NCI-H2081 treated with DMSO at 0.1 percent for 48 hours (cell line): ENCODE data around the gene NKX1-2.

Experiments
- DNase-seq: peaks from one replicate; lab custom pipeline; 2025; lab: John Stamatoyannopoulos, UW

NKX1-2 gene

GRCh38 chr10:124474514-124475070 lies 24.8 kb upstream of the NKX1-2 start:
- peak; percentile 9 for DNase-seq

DNA sequence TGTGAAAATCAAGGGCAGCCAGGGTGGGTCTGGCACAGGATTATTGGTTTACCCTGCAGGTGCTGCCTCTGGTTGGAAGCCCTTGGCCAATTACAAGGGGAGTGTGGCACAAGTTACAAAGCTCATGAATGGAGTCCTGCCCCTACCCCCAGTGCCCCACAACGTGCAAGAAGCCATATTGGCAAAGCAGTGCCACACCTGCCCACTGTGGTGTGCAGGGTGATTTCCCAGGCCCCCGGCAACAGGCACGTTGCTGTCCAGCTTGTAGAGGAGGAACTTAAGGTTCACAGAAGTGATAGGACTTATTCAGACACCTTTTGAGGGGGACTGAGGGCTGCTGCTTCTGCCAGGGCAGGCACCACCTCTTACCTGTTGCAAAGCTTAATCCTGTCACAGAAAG lies 23.2 kb upstream of the NKX1-2 start:
- DNase-seq, result no peak

DNA sequence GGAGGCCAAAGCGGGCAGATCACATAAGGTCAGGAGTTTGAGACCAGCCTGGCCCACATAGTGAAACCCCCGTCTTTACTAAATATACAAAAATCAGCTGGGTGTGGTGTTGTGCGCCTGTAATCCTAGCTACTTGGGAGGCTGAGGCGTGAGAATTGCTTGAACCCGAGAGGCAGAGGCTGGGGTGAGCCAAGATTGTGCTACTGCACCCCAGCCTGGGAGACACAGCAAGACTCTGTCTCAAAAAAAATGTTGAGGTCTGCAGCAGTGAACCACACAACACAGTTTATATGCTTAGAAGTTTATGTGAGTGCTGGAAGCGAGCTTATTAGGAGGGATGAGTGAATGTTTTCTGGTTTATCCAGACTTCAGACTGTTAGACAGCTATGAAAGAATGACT lies 22.2 kb upstream of the NKX1-2 start:
- no peak for DNase-seq

DNA sequence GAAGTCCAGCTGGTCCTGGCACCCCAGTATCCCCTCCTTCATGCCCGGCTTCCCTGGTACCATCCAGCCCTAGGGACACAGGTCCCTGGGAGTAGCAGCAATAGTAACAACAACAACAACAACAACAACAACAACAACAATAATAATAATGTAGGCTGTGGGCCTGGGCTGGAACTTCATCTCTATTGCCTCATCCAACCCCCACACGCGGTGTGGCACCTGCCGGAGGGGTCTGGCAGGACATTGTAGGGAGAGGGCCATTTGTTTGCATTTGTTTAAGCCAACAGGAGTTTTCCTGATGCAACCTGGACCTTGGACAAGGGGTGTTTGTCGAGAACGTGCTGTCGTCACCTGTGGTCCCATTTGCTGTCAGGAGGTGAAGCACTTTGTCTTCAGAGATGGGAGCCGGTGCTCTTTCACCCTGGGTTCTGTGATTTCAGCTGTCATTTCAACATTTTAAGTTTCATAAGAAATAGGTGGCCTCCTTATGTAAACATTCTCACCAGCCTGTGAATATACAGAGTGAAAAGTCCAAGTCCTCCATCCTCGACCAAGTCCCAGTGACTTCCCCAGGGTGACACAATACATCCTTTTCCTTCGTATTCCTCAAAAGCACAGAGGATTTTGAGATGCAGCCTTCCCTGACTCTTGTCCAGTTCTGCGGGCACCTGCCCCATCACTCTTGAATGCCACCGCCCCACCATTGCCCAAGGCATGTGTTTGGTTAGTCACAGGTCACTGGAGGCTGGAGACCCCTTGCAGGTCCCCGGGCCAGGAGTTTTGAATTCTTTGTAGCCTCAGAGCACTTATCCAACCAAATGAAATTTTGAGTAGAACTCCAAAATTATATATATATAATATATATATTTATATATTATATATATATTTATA lies 21.0 kb upstream of the NKX1-2 start:
- no peak for DNase-seq

GRCh38 chr10:124469956-124470484 lies 20.2 kb upstream of the NKX1-2 start:
- DNase-seq, result no peak

DNA sequence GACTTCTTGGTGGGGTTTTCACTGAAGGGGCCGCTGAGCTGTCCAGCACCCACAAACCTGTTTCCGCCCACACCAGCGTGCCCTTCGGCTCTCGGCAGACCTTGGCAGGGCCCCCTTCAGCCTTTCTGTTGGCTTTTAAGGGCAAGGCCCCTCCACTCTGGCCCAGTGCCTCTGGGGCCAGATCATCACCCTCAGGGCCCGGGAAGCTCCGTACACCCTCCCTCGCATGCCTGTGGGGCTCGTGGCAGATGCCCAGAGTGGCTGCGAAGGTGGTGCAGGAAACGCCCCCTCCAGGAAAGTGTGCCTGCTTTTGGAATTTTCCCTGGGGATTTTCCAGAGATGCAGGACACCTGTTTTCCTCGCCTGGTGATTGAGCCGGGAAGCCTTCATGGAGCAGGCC lies 18.8 kb upstream of the NKX1-2 start:
- no peak for DNase-seq

DNA sequence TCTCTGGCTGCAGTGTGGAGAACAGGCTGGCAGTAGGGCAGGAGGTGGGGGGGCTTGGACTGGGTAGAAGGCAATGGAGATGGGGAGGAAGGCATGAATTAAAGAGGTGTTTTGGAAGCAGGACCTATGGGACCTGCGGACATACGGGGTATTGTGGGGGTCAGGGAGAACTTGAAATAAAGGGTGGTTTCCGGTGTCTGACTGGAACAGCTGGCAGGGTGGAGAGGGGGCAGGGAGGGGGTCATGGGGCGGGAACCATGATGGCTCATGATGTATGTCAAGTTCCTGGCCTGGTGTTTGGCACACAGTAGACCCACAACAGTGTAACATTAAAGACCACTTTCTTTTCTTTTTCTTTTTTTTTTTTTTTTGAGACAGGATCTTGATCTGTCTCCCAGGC lies 17.3 kb upstream of the NKX1-2 start:
- DNase-seq, result no peak

GRCh38 chr10:124465777-124466488 lies 16.1 kb upstream of the NKX1-2 start:
- no peak for DNase-seq

- DNase-seq, result no peak
Observed at GRCh38 chr10:124465003-124465776, 15.4 kb upstream of the NKX1-2 start.

GRCh38 chr10:124464028-124464965 lies 14.5 kb upstream of the NKX1-2 start:
- DNase-seq, result no peak

- DNase-seq, result no peak
Observed at GRCh38 chr10:124462348-124462695, 12.5 kb upstream of the NKX1-2 start.

- no peak for DNase-seq
Observed at GRCh38 chr10:124461642-124462347, 12.0 kb upstream of the NKX1-2 start, which contains the start of gene LHPP. Gene LHPP, plus strand, starts transcription at chr10:124461823. Its CDS starts 40 bp downstream, at chr10:124461863.

- no peak for DNase-seq
Observed at GRCh38 chr10:124460144-124460543, 10.3 kb upstream of the NKX1-2 start.

DNA sequence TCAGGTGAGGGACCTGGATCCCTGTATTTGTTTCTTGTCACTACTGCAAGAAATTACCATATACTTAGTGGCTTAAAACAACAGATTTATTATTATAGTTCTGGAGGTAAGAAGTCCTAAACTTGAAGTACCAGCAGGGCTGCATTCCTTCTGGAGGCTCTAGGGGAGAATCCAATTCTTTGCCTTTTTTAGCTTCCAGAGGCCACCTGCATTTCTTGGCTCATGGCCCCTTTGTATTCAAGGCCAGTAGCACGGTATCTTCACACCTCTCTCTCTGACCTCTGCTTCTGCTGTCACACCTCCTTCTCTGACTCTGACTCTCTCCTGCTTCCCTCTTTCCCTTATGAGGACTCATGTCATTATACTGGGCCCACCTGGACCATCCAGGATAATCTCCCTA lies 9.6 kb upstream of the NKX1-2 start:
- no peak for DNase-seq

DNA sequence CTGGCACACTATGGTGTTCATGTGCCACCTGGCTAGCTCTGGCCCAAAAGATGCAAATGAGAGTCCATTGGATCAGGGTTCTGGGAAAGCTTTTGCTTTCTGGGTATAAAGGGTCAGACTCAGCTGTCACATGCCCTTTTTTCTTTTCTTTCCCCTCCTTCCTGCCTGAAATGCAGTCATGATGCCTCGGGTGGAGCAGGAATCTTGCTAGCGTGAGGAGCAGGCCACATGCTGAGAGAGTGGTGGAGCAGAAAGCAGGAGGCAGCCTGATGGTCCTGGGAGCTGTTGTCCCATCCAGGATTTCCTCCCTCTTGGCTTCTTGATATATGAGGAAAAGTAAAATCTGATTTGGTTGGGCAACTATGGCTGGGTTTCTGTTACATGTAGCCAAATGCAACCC lies 9.1 kb upstream of the NKX1-2 start:
- DNase-seq, result no peak

DNA sequence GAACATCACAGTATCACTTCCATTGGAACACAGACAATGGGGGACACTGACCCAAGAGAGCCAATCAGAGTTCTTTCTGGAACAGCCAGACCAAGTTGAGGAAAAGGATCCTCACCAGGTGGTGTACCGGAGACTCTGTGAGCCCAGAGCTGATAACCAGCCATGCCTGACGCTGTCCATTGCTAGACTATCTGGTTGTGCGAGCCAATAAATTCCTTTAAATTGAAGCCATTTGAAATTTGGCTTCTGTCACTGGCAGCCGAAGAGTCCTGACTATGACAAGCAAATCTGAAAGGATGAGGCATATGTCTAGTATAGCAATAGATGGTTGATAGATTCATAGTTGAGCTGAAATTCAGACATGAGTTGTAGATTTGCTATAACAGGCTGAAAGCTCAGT lies 8.6 kb upstream of the NKX1-2 start:
- no peak for DNase-seq

DNA sequence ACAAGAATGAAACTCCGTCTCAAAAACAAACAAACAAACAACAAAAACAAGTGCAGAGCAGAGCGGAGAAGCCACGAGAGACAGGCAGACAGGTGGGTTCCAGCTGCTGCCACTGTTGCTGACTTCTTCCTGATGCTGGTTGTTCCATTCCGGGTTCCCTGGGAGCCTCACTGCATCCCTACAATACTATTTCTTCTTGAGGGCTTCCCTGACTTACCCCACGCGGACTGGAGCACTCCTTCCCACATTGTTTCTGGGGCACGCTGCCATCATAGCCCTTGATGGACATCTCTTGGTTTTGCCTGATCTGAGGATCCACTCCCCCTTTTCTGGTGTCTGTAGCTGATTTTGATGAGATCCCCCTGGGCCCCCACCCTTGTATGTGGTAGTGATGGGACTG lies 5.6 kb upstream of the NKX1-2 start:
- DNase-seq, result no peak

DNA sequence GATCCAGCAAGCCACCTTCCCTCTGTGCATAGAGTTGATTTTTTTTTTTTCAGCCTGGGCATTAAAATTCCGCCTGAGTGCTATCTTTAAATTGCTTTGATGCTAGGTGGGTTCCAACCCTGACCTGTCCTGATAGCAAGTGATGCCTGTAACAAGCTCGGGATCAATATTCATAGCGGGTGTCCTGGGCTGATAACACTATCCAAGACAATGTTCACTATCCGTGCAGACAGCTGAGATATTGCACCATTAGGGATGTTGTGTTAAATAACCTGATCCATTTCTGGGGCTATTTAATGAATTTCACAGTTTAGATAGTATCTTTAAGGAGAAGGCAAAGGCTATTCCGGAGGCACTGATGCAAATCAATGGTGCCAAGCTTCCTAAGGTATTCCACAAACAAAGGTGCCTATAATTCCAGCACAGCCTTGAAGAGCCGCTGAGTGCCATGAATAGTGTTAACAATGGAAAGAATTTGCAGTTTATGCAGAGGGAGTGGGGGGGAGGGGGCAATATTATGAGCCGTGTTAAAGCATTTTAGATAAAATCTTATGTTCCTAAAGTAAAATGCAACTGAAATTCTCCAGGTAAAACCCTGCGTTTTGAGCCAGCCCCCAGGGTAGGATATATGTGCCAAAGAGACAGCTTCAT lies 4.2 kb upstream of the NKX1-2 start:
- DNase-seq, result no peak

DNA sequence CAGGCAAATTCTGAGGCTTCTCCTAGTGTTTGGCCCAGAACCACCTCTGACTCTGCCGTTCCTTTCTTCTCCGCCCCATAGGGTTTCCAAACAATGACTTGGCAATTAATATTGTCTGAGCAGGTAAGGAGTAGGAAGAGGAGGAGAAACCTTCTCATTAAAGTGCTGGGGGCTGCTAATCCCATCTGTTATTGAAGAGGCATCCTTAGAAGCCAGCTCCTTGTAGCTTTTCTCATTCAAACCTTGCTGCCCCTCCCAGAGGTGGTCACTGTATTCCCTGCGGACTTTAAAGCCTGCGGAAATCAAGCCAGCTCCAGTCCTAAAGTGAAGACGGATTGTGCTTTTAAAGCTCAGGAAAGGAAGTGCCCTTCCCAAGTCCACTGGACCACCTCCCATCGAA lies 1.4 kb upstream of the NKX1-2 start:
- no peak for DNase-seq

- no peak for DNase-seq
Observed at GRCh38 chr10:124450783-124451057, 885 bp upstream of the NKX1-2 start.
